Endothelial cell of umbilical vein (primary cell): ENCODE results near the gene LSP1. TPM values are rescaled to one million over a fixed set of nuclear protein-coding genes. Genes with fewer than 3 reads are reported as not detected.
A peak's percentile ranks its signal among the peaks of the same experiment; 100 is the strongest.

Experiments
- BruUV-seq: library from RNA; stranded (reverse); fragments of 400-500 nt; replicated peaks from 2 replicates; lab custom pipeline; 2021; lab: Mats Ljungman, UMichigan
- CTCF ChIA-PET: fragments of 300-600, 350-600 bp; sonication (Branson Sonifier 250); formaldehyde crosslinking; loops from one replicate; lab custom pipeline; 2021; ENCODE audit warnings: antibody characterized with exemption, inconsistent platforms; lab: Charles Lee
- POLR2A ChIA-PET: fragments of 300-600, 350-600 bp; sonication (Branson Sonifier 250); formaldehyde crosslinking; loops from one replicate; lab custom pipeline; 2021; ENCODE audit warnings: antibody characterized with exemption, inconsistent platforms; lab: Charles Lee
- DNase-seq: peaks from one replicate; pipeline ENCODE4 v3.0.0-alpha.2; 2011; ENCODE audit warnings: low read depth, low spot score
- FAIRE-seq: peaks from 2 replicates; lab custom pipeline; 2011; peaks lifted over from hg19 to GRCh38; lab: Jason Lieb, UNC
- H2AFZ ChIP-seq: 2 replicates; pipeline ENCODE4 v1.6.0; 2012; ENCODE audit warnings: low read depth, low read length, control low read depth, inconsistent platforms
- H3K27ac ChIP-seq: 2 replicates; pipeline ENCODE4 v1.5.1; 2011; ENCODE audit warnings: low read depth, mild to moderate bottlenecking, control low read depth, low read length, moderate library complexity; ENCODE audit not compliant: insufficient read depth
- H3K27me3 ChIP-seq, 2 experiments: 2 replicates each; pipeline versions ENCODE4 v1.6.0 to v1.6.1; 2011; ENCODE audit warnings: low read length in 2 of 2, mixed read lengths in 1 of 2; ENCODE audit not compliant: control insufficient read depth in 2 of 2, insufficient read depth in 2 of 2
- H3K36me3 ChIP-seq, 2 experiments: 2 replicates in 1 of 2; 3 replicates in 1 of 2; pipeline ENCODE4 v1.5.1; 2011; ENCODE audit warnings: low read length in 2 of 2, mild to moderate bottlenecking in 1 of 2, moderate library complexity in 1 of 2; ENCODE audit not compliant: control insufficient read depth in 2 of 2, insufficient read depth in 2 of 2; ENCODE audit errors: extremely low read depth in 1 of 2
- H3K4me1 ChIP-seq: 3 replicates; pipeline ENCODE4 v1.5.1; 2011; ENCODE audit warnings: mild to moderate bottlenecking, low read length; ENCODE audit not compliant: control insufficient read depth, insufficient read depth; ENCODE audit errors: extremely low read depth
- H3K4me2 ChIP-seq: 2 replicates; pipeline ENCODE4 v1.6.1; 2011; ENCODE audit warnings: low read length, control low read depth, mixed read lengths; ENCODE audit not compliant: insufficient read depth
- H3K4me3 ChIP-seq, 3 experiments: fragments of 200-600 bp in 1 of 3; sonication (generic), shearing (Covaris generic) in 1 of 3; replicated peaks in 1 of 3; 2 replicates each; pipeline ENCODE4 v1.5.1; 2011 to 2016; ENCODE audit warnings: control low read depth in 3 of 3, low read length in 3 of 3, mild to moderate bottlenecking in 2 of 3, inconsistent platforms in 1 of 3, low read depth in 1 of 3, moderate library complexity in 1 of 3; ENCODE audit not compliant: insufficient read depth in 1 of 3
- H3K79me2 ChIP-seq: 2 replicates; pipeline ENCODE4 v1.6.0; 2012; ENCODE audit warnings: low read length, inconsistent platforms; ENCODE audit not compliant: control insufficient read depth, insufficient read depth
- H3K9ac ChIP-seq: replicated peaks from 2 replicates; pipeline ENCODE3; 2011; ENCODE audit warnings: low read length, control low read depth; ENCODE audit not compliant: insufficient read depth; ENCODE audit errors: extremely low read depth
- H3K9me1 ChIP-seq: replicated peaks from 3 replicates; pipeline ENCODE4 v1.6.0; 2011; ENCODE audit warnings: mild to moderate bottlenecking, low read length; ENCODE audit not compliant: control insufficient read depth, insufficient read depth; ENCODE audit errors: extremely low read depth
- H3K9me3 ChIP-seq: replicated peaks from 2 replicates; pipeline ENCODE4 v1.5.1; 2012; ENCODE audit warnings: low read length, inconsistent platforms; ENCODE audit not compliant: control insufficient read depth, insufficient read depth
- H4K20me1 ChIP-seq: replicated peaks from 2 replicates; pipeline ENCODE3; 2011; ENCODE audit warnings: mild to moderate bottlenecking, low read length; ENCODE audit not compliant: control insufficient read depth, insufficient read depth; ENCODE audit errors: extremely low read depth
- FOS ChIP-seq: IDR thresholded peaks from 2 replicates; pipeline ENCODE4 v1.6.1; 2011; ENCODE audit warnings: mild to moderate bottlenecking, low read length, moderate library complexity, borderline replicate concordance; ENCODE audit not compliant: insufficient read depth
- GATA2 ChIP-seq: IDR thresholded peaks from 2 replicates; pipeline ENCODE4 v1.7.0; 2011; ENCODE audit warnings: low read depth, mild to moderate bottlenecking, moderate library complexity, mixed read lengths, low read length; ENCODE audit not compliant: insufficient read length, insufficient read depth
- JUN ChIP-seq: IDR thresholded peaks from 2 replicates; pipeline ENCODE4 v1.6.1; 2011; ENCODE audit warnings: borderline replicate concordance, low read depth; ENCODE audit not compliant: insufficient read length, insufficient read depth
- MYC ChIP-seq: IDR thresholded peaks from one replicate; pipeline ENCODE4 v1.6.1; 2011; ENCODE audit warnings: mild to moderate bottlenecking, low read depth, low read length
- POLR2A ChIP-seq: IDR thresholded peaks from 2 replicates; pipeline ENCODE4 v1.6.1; 2012; ENCODE audit warnings: low read depth, mild to moderate bottlenecking, control low read depth, low read length
- POLR2AphosphoS5 ChIP-seq: IDR thresholded peaks from 2 replicates; pipeline ENCODE4 v1.6.1; 2012; ENCODE audit warnings: low read depth, mild to moderate bottlenecking, control low read depth, low read length, moderate library complexity; ENCODE audit not compliant: insufficient read depth
- dilution Hi-C: fragments of 300-500 bp; cut with MboI; formaldehyde crosslinking; loops from one replicate; pipeline ENCODE4 v1.15.0; 2019; ENCODE audit warnings: low sequenced_read_pairs; ENCODE audit not compliant: extremely low pct_ligation_motif_present
- intact Hi-C: fragments of 100-400 bp; cut with micrococcal nuclease; formaldehyde crosslinking; loops from one replicate; pipeline ENCODE4 v1.10.0; 2022
- polyA plus RNA-seq, 4 experiments: library from polyadenylated mRNA; depleted of rRNA in 3 of 4; stranded (reverse) in 3 of 4; unstranded in 1 of 4; fragments of >200 nt; gene quantifications; 2 replicates each; pipeline versions ENCODE4 v1.2.1 to v1.2.3, GENCODE V29; 2011 to 2012; ENCODE audit warnings: missing spikeins in 1 of 4
- total RNA-seq: library from RNA; stranded (reverse); gene quantifications from 2 replicates; pipeline ENCODE4 v1.2.3, GENCODE V29; 2021
- TF ChIP-seq, protein P1 (sequence below), 2 donors: IDR thresholded peaks; 1 replicate in 1 of 2; 2 replicates in 1 of 2; pipeline ENCODE4 v1.5.1; 2011; ENCODE audit warnings: low read length in 2 of 2, mild to moderate bottlenecking in 2 of 2, moderate library complexity in 2 of 2, control low read depth in 1 of 2, inconsistent platforms in 1 of 2, low read depth in 1 of 2; ENCODE audit not compliant: insufficient read depth in 1 of 2; ENCODE audit errors: extremely low read depth in 1 of 2
- TF ChIP-seq, protein P2 (sequence below): IDR thresholded peaks from 2 replicates; pipeline ENCODE4 v1.6.1; 2011; ENCODE audit not compliant: insufficient read depth, insufficient read length

The LSP1 gene
- total and polyA plus RNA-seq, 2 donors (not counting 3 experiments of a cell fraction or from before 2014, with no cell fraction given) = not detected

DNA sequence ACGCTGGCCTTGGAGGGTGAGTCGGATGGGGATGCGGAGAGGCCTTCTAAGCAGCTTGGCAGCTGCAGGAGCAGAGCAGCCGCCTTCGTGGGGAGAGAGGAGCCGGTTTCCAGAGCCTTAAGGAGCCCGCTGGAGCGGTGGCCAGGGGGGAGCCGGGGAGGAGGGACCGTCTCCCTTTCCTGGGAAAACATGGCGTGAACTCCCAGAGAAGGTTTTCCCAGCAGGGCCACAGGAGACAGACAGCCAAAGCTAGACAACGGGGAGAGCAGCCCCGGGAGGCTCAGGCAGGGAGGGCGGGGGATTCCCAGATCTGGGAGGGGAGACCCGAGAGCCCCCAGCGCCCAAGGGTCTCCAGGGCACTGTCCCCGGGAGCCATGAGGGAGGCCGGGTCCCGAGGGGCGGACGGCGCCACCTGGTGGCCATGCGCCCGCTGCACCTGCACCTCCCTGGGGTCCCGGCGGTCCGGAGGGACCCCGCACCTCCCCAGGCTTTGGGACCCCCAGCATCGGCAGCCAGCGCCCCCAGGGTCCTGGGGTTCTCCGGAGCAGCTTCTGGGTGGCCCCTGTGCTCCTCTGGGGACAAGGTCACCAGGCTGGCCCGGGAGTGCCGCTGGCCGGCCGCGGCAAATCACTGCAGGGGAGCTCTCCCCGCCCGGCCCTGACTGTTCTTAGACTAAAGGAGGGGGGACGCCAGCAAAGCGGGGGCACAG, 20.5 kb upstream of the LSP1 start:
- dilution Hi-C loops (no loop called here), intact Hi-C loops (loop anchor here (1.0 kb wide), 2 partner anchors 138 to 180 kb away; no protein-coding TSS in a partner anchor)
- H2AFZ ChIP-seq = no peak overlapping the region
- no peaks in the 10 kb centered on the region for H3K9me3 ChIP-seq
- H3K9me1 ChIP-seq = no peaks in the 10 kb centered on the region
- H3K9ac ChIP-seq = no peak overlapping the region
- H3K27ac ChIP-seq = no peak overlapping the region
- ChIA-PET POLR2A (interaction anchor here (0.6 to 1.1 kb wide), 2 partner anchors 115 to 139 kb away, joined by 4 to 5 read pairs; no protein-coding TSS in a partner anchor), CTCF (interaction anchor here (0.6 to 7.8 kb wide), 46 partner anchors 10 to 327 kb away, joined by 3 to 623 read pairs (median 5); partner anchors contain the start of genes CTSD and KRTAP5-6)
- no peaks in the 10 kb centered on the region for H3K27me3 ChIP-seq
- TF ChIP-seq POLR2A = no peak
- no peak for TF ChIP-seq JUN
- TF ChIP-seq FOS = no peak
- TF ChIP-seq, protein P1, sequence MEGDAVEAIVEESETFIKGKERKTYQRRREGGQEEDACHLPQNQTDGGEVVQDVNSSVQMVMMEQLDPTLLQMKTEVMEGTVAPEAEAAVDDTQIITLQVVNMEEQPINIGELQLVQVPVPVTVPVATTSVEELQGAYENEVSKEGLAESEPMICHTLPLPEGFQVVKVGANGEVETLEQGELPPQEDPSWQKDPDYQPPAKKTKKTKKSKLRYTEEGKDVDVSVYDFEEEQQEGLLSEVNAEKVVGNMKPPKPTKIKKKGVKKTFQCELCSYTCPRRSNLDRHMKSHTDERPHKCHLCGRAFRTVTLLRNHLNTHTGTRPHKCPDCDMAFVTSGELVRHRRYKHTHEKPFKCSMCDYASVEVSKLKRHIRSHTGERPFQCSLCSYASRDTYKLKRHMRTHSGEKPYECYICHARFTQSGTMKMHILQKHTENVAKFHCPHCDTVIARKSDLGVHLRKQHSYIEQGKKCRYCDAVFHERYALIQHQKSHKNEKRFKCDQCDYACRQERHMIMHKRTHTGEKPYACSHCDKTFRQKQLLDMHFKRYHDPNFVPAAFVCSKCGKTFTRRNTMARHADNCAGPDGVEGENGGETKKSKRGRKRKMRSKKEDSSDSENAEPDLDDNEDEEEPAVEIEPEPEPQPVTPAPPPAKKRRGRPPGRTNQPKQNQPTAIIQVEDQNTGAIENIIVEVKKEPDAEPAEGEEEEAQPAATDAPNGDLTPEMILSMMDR (IDR thresholded peaks at IDR 0.05; ENCODE audit: extremely low read depth in 1 of 2, insufficient read depth in 1 of 2, low read depth in 1 of 2, low read length in 2 of 2) = peak; percentile 87 to 97
- TF ChIP-seq POLR2AphosphoS5 = no peak
- TF ChIP-seq GATA2 = no peak
- TF ChIP-seq MYC = no peak
- TF ChIP-seq, protein P2, sequence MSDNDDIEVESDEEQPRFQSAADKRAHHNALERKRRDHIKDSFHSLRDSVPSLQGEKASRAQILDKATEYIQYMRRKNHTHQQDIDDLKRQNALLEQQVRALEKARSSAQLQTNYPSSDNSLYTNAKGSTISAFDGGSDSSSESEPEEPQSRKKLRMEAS = no peak
- no peak overlapping the region for H3K4me3 ChIP-seq
- no peak for FAIRE-seq
- H4K20me1 ChIP-seq = no peaks in the 10 kb centered on the region
- DNase-seq = no peak
- no peaks in the 10 kb centered on the region for H3K36me3 ChIP-seq
- H3K4me1 ChIP-seq = peaks cover 2% of the 10 kb centered on the region
- BruUV-seq = no TSS peak
- H3K4me2 ChIP-seq = no peak overlapping the region
- no peaks in the 10 kb centered on the region for H3K79me2 ChIP-seq
